ENCODE data around the gene CFAP61.

DNA sequence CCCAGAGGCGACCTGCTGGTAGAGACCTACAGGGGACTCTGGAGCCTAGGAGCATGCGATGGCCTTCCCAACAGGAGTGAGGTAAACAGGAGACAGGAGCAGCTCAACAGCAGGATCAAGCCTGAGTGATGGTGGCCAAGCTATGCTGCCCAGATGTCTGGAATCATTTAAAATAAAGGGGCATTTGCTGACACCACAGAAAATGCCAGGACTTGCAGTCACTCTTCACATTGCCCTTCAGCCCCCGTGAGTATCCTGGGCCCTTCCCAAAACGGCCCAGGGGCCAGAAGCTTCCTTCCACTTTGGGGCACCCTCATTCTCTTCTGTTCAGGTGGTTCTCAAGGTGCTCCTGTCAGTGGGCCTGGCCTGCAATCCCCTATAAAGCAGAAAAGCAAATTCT is 338.8 kb downstream of the CFAP61 start:
- no peak for TF ChIP-seq SPI1 (IDR thresholded peaks at IDR 0.05; ENCODE audit: borderline replicate concordance, low read depth, low read length)
- no peak for TF ChIP-seq FIP1L1 (IDR thresholded peaks at IDR 0.05; ENCODE audit: low read depth, low read length, poor library complexity, severe bottlenecking)
- no peak for TF ChIP-seq SREBF2 (CRISPR knock-in tag; IDR thresholded peaks at IDR 0.05)
- TF ChIP-seq, protein P1, sequence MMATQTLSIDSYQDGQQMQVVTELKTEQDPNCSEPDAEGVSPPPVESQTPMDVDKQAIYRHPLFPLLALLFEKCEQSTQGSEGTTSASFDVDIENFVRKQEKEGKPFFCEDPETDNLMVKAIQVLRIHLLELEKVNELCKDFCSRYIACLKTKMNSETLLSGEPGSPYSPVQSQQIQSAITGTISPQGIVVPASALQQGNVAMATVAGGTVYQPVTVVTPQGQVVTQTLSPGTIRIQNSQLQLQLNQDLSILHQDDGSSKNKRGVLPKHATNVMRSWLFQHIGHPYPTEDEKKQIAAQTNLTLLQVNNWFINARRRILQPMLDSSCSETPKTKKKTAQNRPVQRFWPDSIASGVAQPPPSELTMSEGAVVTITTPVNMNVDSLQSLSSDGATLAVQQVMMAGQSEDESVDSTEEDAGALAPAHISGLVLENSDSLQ (IDR thresholded peaks at IDR 0.05) = no peak
- no peak for TF ChIP-seq NCOA6 (IDR thresholded peaks at IDR 0.05)
- TF ChIP-seq EGR1 (conservative IDR thresholded peaks at IDR 0.05) = no peak
- TF ChIP-seq CBX3 (IDR thresholded peaks at IDR 0.05; ENCODE audit: borderline replicate concordance in 1 of 2, low read length in 2 of 2) = no peak
- TF ChIP-seq YY1 (IDR thresholded peaks at IDR 0.05; ENCODE audit: borderline replicate concordance in 1 of 3, control insufficient read depth in 1 of 3, extremely low read depth in 1 of 3, insufficient read depth in 3 of 3, insufficient read length in 1 of 3, insufficient replicate concordance in 2 of 3, low read depth in 1 of 3, low read length in 2 of 3) = no peak
- no peak for TF ChIP-seq SMAD4 (CRISPR knock-in tag; conservative IDR thresholded peaks at IDR 0.05)
- TF ChIP-seq SMC3 (conservative IDR thresholded peaks at IDR 0.05; ENCODE audit: insufficient read depth, low read depth, low read length) = no peak
- TF ChIP-seq GABPB1 (CRISPR knock-in tag; IDR thresholded peaks at IDR 0.05) = no peak
- TF ChIP-seq POLR2AphosphoS5 (IDR thresholded peaks at IDR 0.05; ENCODE audit: control insufficient read depth, insufficient read depth, low read depth, low read length) = no peak
